ENCODE measurements around the gene GNAO1.

DNA sequence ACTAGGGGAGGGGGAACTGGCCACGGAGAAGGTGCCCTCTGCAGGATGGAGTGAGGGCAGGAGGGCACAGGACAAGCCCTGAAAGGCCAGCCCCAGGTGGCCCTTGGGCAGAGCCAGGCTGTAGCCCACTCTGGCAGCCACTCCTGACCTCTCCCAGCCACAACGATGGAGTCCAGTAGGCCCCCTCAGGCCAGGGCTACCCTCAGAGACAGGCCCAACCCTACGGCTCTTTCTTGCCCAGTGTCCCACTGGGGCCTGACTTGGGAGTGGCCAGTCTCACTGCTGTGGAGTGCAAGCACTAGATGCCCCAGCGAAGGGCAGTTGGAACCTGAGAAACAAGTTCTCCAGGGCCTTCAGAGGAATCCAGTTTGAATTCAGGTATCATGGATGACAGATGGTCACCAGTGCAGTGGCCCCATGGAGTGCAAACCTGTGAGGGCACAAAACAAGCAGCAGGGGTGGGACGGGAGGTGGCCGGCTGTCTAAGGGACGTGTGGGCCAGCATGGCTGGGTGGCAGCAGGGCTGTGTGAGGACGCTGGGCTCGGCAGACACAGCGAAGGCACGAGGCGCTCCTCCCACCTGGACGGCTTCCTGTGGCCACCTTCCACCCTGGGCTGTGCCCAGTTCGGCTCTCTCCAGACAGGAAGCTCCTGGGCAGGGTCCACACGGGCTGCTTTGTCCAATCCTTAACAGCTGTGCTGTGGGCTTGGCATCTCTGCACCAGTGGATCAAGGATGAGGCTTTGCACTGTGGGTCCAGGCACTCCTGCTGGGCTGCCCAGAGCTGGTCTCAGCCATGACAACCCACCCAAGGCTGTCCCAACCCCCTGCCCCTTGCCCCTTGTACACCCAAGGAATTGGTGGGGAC lies 162.0 kb downstream of the GNAO1 start:
- TF ChIP-seq CEBPG (CRISPR knock-in tag; IDR thresholded peaks at IDR 0.05): no peak
- no peak for TF ChIP-seq HNRNPLL (IDR thresholded peaks at IDR 0.05; ENCODE audit: low read depth, low read length, poor library complexity, severe bottlenecking)
- TF ChIP-seq SRF (IDR thresholded peaks at IDR 0.05; ENCODE audit: low read depth, low read length): no peak
- TF ChIP-seq ATF1 (CRISPR knock-in tag; IDR thresholded peaks at IDR 0.05): no peak
- TF ChIP-seq HHEX (CRISPR knock-in tag; IDR thresholded peaks at IDR 0.05): no peak
- no peak for TF ChIP-seq ZBTB21 (CRISPR knock-in tag; IDR thresholded peaks at IDR 0.05)
- TF ChIP-seq NKX3-1 (CRISPR knock-in tag; IDR thresholded peaks at IDR 0.05): no peak
- TF ChIP-seq, protein P1, sequence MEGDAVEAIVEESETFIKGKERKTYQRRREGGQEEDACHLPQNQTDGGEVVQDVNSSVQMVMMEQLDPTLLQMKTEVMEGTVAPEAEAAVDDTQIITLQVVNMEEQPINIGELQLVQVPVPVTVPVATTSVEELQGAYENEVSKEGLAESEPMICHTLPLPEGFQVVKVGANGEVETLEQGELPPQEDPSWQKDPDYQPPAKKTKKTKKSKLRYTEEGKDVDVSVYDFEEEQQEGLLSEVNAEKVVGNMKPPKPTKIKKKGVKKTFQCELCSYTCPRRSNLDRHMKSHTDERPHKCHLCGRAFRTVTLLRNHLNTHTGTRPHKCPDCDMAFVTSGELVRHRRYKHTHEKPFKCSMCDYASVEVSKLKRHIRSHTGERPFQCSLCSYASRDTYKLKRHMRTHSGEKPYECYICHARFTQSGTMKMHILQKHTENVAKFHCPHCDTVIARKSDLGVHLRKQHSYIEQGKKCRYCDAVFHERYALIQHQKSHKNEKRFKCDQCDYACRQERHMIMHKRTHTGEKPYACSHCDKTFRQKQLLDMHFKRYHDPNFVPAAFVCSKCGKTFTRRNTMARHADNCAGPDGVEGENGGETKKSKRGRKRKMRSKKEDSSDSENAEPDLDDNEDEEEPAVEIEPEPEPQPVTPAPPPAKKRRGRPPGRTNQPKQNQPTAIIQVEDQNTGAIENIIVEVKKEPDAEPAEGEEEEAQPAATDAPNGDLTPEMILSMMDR (CRISPR knock-in tag; IDR thresholded peaks at IDR 0.05): no peak
- no peak for TF ChIP-seq SP1 (IDR thresholded peaks at IDR 0.05)
- TF ChIP-seq SP1 (CRISPR knock-in tag; IDR thresholded peaks at IDR 0.05): no peak

All from HepG2 (cell line).